Measurements from ENCODE around the gene CELA2B.

DNA sequence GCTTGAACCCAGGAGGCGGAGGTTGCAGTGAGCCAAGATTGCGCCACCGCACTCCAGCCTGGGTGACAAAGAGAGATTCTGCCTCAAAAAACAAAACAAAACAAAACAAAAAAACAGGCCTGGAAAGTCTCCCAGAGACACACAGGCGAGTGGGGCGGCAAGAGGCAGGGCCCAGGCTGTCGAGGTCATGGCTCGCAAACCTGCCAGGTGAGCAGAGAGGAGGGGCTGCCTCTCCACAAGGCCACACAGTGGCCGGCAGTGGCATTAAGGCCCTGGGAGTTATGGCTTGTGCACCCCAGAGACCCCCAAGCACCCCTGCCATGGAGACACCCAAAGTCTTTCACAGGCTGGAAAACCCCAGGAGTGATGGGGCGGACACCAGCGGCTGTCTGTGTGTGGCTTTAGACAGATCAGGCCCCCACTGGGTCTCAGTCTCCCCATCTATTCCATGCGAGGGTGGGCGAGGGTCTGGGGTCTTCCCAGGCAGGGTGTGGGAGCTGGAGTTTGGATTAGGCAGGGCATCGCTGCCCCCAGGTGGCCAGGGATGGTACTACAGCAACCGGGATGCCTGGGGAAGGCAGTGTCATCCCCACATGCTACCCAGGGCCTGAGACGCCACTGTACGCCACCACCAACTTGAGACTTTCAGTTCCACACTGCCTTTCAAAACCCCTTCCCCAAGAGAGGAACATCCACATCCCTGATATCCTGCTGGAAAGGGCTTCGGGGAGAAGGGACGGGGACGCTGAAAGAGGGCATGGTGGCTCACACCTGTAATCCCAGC lies 44.9 kb upstream of the CELA2B start:
- TF ChIP-seq KAT2A (conservative IDR thresholded peaks at IDR 0.05; ENCODE audit: control insufficient read depth, low read depth, low read length) = no peak
- TF ChIP-seq, protein P1, sequence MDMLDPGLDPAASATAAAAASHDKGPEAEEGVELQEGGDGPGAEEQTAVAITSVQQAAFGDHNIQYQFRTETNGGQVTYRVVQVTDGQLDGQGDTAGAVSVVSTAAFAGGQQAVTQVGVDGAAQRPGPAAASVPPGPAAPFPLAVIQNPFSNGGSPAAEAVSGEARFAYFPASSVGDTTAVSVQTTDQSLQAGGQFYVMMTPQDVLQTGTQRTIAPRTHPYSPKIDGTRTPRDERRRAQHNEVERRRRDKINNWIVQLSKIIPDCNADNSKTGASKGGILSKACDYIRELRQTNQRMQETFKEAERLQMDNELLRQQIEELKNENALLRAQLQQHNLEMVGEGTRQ (IDR thresholded peaks at IDR 0.05; ENCODE audit: borderline replicate concordance, low read depth, low read length) = no peak
- TF ChIP-seq MYC (IDR thresholded peaks at IDR 0.05; ENCODE audit: insufficient read depth, insufficient read length, insufficient replicate concordance, low read length, severe bottlenecking) = no peak
- TF ChIP-seq, protein P2, sequence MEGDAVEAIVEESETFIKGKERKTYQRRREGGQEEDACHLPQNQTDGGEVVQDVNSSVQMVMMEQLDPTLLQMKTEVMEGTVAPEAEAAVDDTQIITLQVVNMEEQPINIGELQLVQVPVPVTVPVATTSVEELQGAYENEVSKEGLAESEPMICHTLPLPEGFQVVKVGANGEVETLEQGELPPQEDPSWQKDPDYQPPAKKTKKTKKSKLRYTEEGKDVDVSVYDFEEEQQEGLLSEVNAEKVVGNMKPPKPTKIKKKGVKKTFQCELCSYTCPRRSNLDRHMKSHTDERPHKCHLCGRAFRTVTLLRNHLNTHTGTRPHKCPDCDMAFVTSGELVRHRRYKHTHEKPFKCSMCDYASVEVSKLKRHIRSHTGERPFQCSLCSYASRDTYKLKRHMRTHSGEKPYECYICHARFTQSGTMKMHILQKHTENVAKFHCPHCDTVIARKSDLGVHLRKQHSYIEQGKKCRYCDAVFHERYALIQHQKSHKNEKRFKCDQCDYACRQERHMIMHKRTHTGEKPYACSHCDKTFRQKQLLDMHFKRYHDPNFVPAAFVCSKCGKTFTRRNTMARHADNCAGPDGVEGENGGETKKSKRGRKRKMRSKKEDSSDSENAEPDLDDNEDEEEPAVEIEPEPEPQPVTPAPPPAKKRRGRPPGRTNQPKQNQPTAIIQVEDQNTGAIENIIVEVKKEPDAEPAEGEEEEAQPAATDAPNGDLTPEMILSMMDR (IDR thresholded peaks at IDR 0.05 in 2 of 3, conservative IDR thresholded peaks at IDR 0.05 in 1 of 3; ENCODE audit: control insufficient read depth in 2 of 3, extremely low read depth in 1 of 3, insufficient read depth in 1 of 3, low read depth in 3 of 3, low read length in 3 of 3) = peak; percentile 97 to 99 (median 98); a peak in 5 of 6 replicates

All from GM12878 (cell line).